IPS-20b (cell line): ENCODE measurements around the gene CHPF.

Experiments used
- H3K27ac ChIP-seq: one replicate; pipeline ENCODE4 v1.5.1; 2013; ENCODE audit warnings: low read length
- H3K27me3 ChIP-seq: 2 replicates; pipeline ENCODE4 v1.6.1; 2013; ENCODE audit warnings: mild to moderate bottlenecking, low read length, inconsistent platforms; ENCODE audit not compliant: insufficient read depth
- H3K36me3 ChIP-seq: 2 replicates; pipeline ENCODE4 v1.6.1; 2013; ENCODE audit warnings: low read depth, mild to moderate bottlenecking, inconsistent platforms, low read length, moderate library complexity; ENCODE audit not compliant: insufficient read depth
- H3K4me1 ChIP-seq: 2 replicates; pipeline ENCODE4 v1.6.1; 2013; ENCODE audit warnings: mild to moderate bottlenecking, control low read depth, inconsistent platforms, low read length, moderate library complexity; ENCODE audit not compliant: insufficient read depth
- H3K4me3 ChIP-seq: 2 replicates; pipeline ENCODE4 v1.5.1; 2013; ENCODE audit warnings: mild to moderate bottlenecking, low read length, inconsistent platforms
- H3K9ac ChIP-seq: 2 replicates; pipeline ENCODE4 v1.6.1; 2013; ENCODE audit warnings: low read depth, mild to moderate bottlenecking, inconsistent platforms, low read length, moderate library complexity
- H3K9me3 ChIP-seq: 2 replicates; pipeline ENCODE4 v1.6.1; 2013; ENCODE audit warnings: mild to moderate bottlenecking, low read depth, low read length, inconsistent platforms; ENCODE audit not compliant: insufficient read depth

The CHPF gene

GRCh38 chr2:219523031-219523671 is 20.5 kb downstream of the CHPF start:
- Histone ChIP-seq H3K27ac (no peak overlapping the region), H3K4me1 (peaks cover 16% of the 10 kb centered on the region; the same call in 1 of the 2 replicates), H3K27me3 (peaks cover 53% of the 10 kb centered on the region), H3K9ac (peak overlapping the region; percentile 63; the same call in 1 of the 2 replicates), H3K4me3 (peak overlapping the region; percentile 67), H3K36me3 (no peaks in the 10 kb centered on the region), H3K9me3 (no peaks in the 10 kb centered on the region)

GRCh38 chr2:219522111-219523030 is 21.2 kb downstream of the CHPF start:
- H3K4me1 ChIP-seq, result peaks cover 16% of the 10 kb centered on the region; the same call in 1 of the 2 replicates
- H3K27me3 ChIP-seq, result peaks cover 54% of the 10 kb centered on the region
- peak overlapping the region; percentile 67; the same call in 1 of the 2 replicates for H3K4me3 ChIP-seq
- no peak overlapping the region for H3K27ac ChIP-seq
- peak overlapping the region; percentile 63; the same call in 1 of the 2 replicates for H3K9ac ChIP-seq
- no peaks in the 10 kb centered on the region for H3K36me3 ChIP-seq
- no peaks in the 10 kb centered on the region for H3K9me3 ChIP-seq

- H3K36me3 ChIP-seq, result no peaks in the 10 kb centered on the region
- H3K4me3 ChIP-seq, result peak overlapping the region; percentile 8; the same call in 1 of the 2 replicates
- no peak overlapping the region; the same call in 1 of the 2 replicates for H3K9ac ChIP-seq
- peaks cover 16% of the 10 kb centered on the region; the same call in 1 of the 2 replicates for H3K4me1 ChIP-seq
- no peaks in the 10 kb centered on the region for H3K9me3 ChIP-seq
- no peak overlapping the region for H3K27ac ChIP-seq
- peaks cover 56% of the 10 kb centered on the region for H3K27me3 ChIP-seq
Observed at GRCh38 chr2:219521066-219521880, 22.3 kb downstream of the CHPF start.

GRCh38 chr2:219520079-219520478 is 23.5 kb downstream of the CHPF start:
- Histone ChIP-seq H3K36me3 (no peaks in the 10 kb centered on the region), H3K4me1 (peaks cover 12% of the 10 kb centered on the region; the same call in 1 of the 2 replicates), H3K9ac (no peak overlapping the region), H3K4me3 (no peak overlapping the region), H3K27me3 (peaks cover 58% of the 10 kb centered on the region), H3K27ac (no peak overlapping the region), H3K9me3 (no peaks in the 10 kb centered on the region)

GRCh38 chr2:219519526-219519916 is 24.1 kb downstream of the CHPF start:
- Histone ChIP-seq H3K9ac (no peak overlapping the region), H3K4me3 (no peak overlapping the region), H3K27me3 (peaks cover 58% of the 10 kb centered on the region), H3K9me3 (no peaks in the 10 kb centered on the region), H3K4me1 (peaks cover 12% of the 10 kb centered on the region; the same call in 1 of the 2 replicates), H3K36me3 (no peaks in the 10 kb centered on the region), H3K27ac (no peak overlapping the region)

GRCh38 chr2:219517954-219518778 is 25.4 kb downstream of the CHPF start:
- H3K4me1 ChIP-seq, result peaks cover 9% of the 10 kb centered on the region; the same call in 1 of the 2 replicates
- no peaks in the 10 kb centered on the region for H3K9me3 ChIP-seq
- no peak overlapping the region for H3K4me3 ChIP-seq
- no peak overlapping the region for H3K9ac ChIP-seq
- H3K27ac ChIP-seq, result no peak overlapping the region
- no peaks in the 10 kb centered on the region for H3K36me3 ChIP-seq
- H3K27me3 ChIP-seq, result peaks cover 58% of the 10 kb centered on the region

GRCh38 chr2:219516888-219517287 is 26.7 kb downstream of the CHPF start:
- peaks cover 10% of the 10 kb centered on the region; the same call in 1 of the 2 replicates for H3K4me1 ChIP-seq
- no peak overlapping the region for H3K27ac ChIP-seq

GRCh38 chr2:219515874-219516629 is 27.6 kb downstream of the CHPF start:
- no peaks in the 10 kb centered on the region for H3K36me3 ChIP-seq
- H3K9ac ChIP-seq, result no peak overlapping the region
- H3K27ac ChIP-seq, result no peak overlapping the region
- H3K9me3 ChIP-seq, result no peaks in the 10 kb centered on the region
- H3K4me1 ChIP-seq, result peaks cover 8% of the 10 kb centered on the region; the same call in 1 of the 2 replicates
- no peak overlapping the region for H3K4me3 ChIP-seq
- H3K27me3 ChIP-seq, result peaks cover 76% of the 10 kb centered on the region

More at GRCh38 chr2:219516888-219517287, 26.7 kb downstream of the CHPF start:
- H3K9ac ChIP-seq, result no peak overlapping the region
- no peak overlapping the region for H3K4me3 ChIP-seq
- H3K9me3 ChIP-seq, result no peaks in the 10 kb centered on the region
- H3K27me3 ChIP-seq, result peaks cover 67% of the 10 kb centered on the region
- no peaks in the 10 kb centered on the region for H3K36me3 ChIP-seq

GRCh38 chr2:219514836-219515235 is 28.8 kb downstream of the CHPF start:
- Histone ChIP-seq H3K36me3 (no peaks in the 10 kb centered on the region), H3K4me1 (peaks cover 13% of the 10 kb centered on the region; the same call in 1 of the 2 replicates), H3K27ac (no peak overlapping the region), H3K9ac (no peak overlapping the region), H3K9me3 (no peaks in the 10 kb centered on the region), H3K27me3 (peaks cover 84% of the 10 kb centered on the region), H3K4me3 (no peak overlapping the region)

- H3K4me3 ChIP-seq, result peak within 1 kb of the TSS; percentile 29; the same call in 1 of the 2 replicates
Observed at GRCh38 chr2:219514196-219514761, 29.3 kb downstream of the CHPF start, which contains the start of gene ASIC4. ASIC4 (plus strand) TSS chr2:219514482; CDS start chr2:219514725, 243 bp downstream.

More at GRCh38 chr2:219514196-219514761, 29.3 kb downstream of the CHPF start, which contains the start of gene ASIC4:
- Histone ChIP-seq H3K9me3 (no peaks in the 10 kb centered on the region), H3K27ac (no peak within 1 kb of the TSS), H3K9ac (no peak within 1 kb of the TSS; the same call in 1 of the 2 replicates), H3K27me3 (peaks cover 88% of the 10 kb centered on the region), H3K36me3 (no peaks in the 10 kb centered on the region), H3K4me1 (peaks cover 15% of the 10 kb centered on the region; the same call in 1 of the 2 replicates)
